SH-SY5Y (cell line): ENCODE measurements around the gene CSF1R.

Experiments
- GATA2 ChIP-seq: IDR thresholded peaks from 2 replicates; pipeline ENCODE4 v1.6.1; 2011; ENCODE audit warnings: mild to moderate bottlenecking, low read depth, low read length
- GATA3 ChIP-seq: IDR thresholded peaks from 2 replicates; pipeline ENCODE4 v1.6.1; 2011; ENCODE audit warnings: low read depth, mild to moderate bottlenecking, low read length, moderate library complexity

DNA sequence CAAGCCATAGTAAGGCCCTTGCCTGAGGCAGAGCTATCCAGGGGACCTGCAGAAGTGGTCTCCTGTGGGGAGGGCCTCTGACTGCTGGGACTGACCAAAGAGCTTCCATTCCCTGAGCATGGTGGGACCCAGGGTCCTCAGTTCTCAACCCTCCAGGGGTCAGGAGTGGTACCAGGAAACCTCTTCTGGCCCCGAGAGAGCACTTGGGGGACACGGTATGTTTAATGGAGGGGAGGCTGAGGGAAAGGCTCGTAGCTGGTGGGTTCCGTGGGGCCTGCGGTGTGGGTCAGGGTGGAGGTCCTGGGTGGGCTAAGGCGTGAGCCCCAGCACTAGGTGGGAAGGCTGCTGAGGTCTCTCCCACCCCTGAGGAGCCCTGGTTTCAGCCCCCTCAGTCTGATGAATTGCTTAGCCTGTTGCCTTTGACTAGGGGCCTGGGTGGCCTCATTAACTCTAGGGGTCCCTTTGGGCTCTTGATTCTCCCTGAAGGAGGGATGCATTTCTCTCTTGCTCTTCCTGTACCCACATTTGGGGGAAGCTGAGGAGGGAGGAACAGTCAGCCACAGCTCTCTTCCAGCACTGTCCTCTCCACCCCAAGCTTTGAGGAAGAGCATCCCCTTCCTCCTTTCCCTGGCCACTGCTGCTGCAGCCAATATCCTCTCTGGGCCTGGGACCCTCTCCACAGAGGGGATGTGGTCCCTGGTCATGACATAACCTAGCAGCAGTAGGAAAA, 34.0 kb downstream of the CSF1R start:
- no peak for TF ChIP-seq GATA2
- no peak for TF ChIP-seq GATA3
